ENCODE measurements around the gene STK32C. TPM values are rescaled to one million over a fixed set of nuclear protein-coding genes. Genes with fewer than 3 reads are reported as not detected.

The STK32C gene
- total RNA-seq, 4 donors from 2014 or later, result 4.8 to 6.4 (median 5.7) TPM

DNA sequence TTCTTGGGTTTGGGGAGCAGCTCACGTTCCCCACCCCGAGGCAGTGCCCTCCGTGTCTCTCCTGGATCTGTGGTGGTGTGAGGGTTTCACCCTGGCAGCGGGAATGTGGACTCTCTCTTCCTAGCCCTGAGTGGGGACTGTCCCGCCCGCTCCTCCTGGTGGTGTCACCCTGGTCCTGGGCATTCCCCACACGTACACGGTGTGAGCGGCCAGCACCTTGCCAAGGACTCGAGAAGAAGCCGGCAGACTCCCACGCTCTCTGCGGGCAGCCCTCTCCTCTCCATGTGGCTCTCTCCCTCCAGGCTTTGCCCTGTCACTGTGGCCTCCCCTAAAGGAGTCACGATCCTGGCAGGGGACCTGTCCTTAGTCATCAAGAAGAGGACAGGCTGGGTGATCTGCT lies 97.0 kb downstream of the STK32C start:
- no peak for TF ChIP-seq CTCF (IDR thresholded peaks at IDR 0.05)
- intact Hi-C loops (cut with DNase I; ENCODE audit: low total_unique reads), result no loop called here
- H3K4me3 ChIP-seq (ENCODE audit: low read depth, poor library complexity, severe bottlenecking), result no peak overlapping the region
- DNase-seq (ENCODE audit: low spot score in 2 of 2), result no peak
- WGBS, 2 donors, result 93 to 94% methylated on average over 14 of the region's 14 CpGs

DNA sequence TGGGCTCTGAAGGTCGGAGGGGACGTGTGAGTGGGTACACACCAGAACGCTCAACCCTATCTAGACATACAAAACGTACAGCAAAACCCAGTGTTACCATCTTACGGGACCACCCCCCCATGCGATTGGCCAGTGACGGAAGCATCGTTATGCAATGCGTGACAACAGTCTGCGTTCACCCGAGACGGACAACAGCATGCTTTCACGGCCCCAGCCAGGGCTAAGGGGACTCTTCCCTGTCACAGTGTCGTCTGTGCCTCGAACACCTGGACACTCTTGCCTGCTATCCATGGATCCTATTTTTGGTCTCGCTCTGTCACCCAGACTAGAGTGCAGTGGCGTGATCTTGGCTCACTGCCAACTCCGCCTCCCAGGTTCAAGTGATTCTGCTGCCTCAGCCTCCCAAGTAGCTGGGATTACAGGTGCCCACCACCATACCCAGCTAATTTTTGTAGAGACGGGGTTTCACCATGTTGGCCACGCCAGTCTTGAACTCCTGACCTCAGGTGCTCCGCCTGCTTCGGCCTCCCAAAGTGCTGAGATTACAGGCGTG lies 97.7 kb downstream of the STK32C start:
- DNase-seq (ENCODE audit: low spot score in 2 of 2), result no peak
- WGBS, 2 donors, result 88 to 93% methylated on average over 23 of the region's 23 CpGs
- no peak overlapping the region for H3K4me3 ChIP-seq (ENCODE audit: low read depth, poor library complexity, severe bottlenecking)
- intact Hi-C loops (cut with DNase I; ENCODE audit: low total_unique reads), result no loop called here
- TF ChIP-seq CTCF (IDR thresholded peaks at IDR 0.05), result no peak
- TF ChIP-seq POLR2A (IDR thresholded peaks at IDR 0.05), result no peak

- TF ChIP-seq CTCF (IDR thresholded peaks at IDR 0.05) (no peak), POLR2A (IDR thresholded peaks at IDR 0.05) (no peak)
- no peak for DNase-seq (ENCODE audit: low spot score in 2 of 2)
- intact Hi-C loops (cut with DNase I; ENCODE audit: low total_unique reads), result no loop called here
- H3K4me3 ChIP-seq (ENCODE audit: low read depth, poor library complexity, severe bottlenecking), result no peak overlapping the region
- 64 to 76% methylated on average over 14 of the region's 14 CpGs for WGBS, 2 donors
Measured at GRCh38 chr10:132209130-132209529, 98.6 kb downstream of the STK32C start.

- 82 to 83% methylated on average over 14 to 16 of the region's 17 CpGs for WGBS, 2 donors
- intact Hi-C loops (cut with DNase I; ENCODE audit: low total_unique reads), result no loop called here
- TF ChIP-seq CTCF (IDR thresholded peaks at IDR 0.05) (no peak), POLR2A (IDR thresholded peaks at IDR 0.05) (no peak)
- H3K4me3 ChIP-seq (ENCODE audit: low read depth, poor library complexity, severe bottlenecking), result no peak overlapping the region
- no peak for DNase-seq (ENCODE audit: low spot score in 2 of 2)
Measured at GRCh38 chr10:132208462-132209050, 99.2 kb downstream of the STK32C start.

- no peak for DNase-seq (ENCODE audit: low spot score in 2 of 2)
- TF ChIP-seq POLR2A (IDR thresholded peaks at IDR 0.05) (no peak), CTCF (IDR thresholded peaks at IDR 0.05) (no peak)
- intact Hi-C loops (cut with DNase I; ENCODE audit: low total_unique reads), result no loop called here
- no peak overlapping the region for H3K4me3 ChIP-seq (ENCODE audit: low read depth, poor library complexity, severe bottlenecking)
- WGBS, 2 donors, result 77 to 84% methylated on average over 30 to 40 of the region's 48 CpGs
Measured at GRCh38 chr10:132207536-132208461, 100.0 kb downstream of the STK32C start.
